D721Med (cell line): ENCODE data around the gene TPMT.

Source experiments
- DNase-seq: peaks from one replicate; pipeline ENCODE4 v3.0.0; 2011; ENCODE audit warnings: low spot score; ENCODE audit not compliant: insufficient read length
- FAIRE-seq: peaks from 2 replicates; lab custom pipeline; 2011; peaks lifted over from hg19 to GRCh38; lab: Jason Lieb, UNC
- CTCF ChIP-seq: IDR thresholded peaks from 2 replicates; pipeline ENCODE4 v1.5.1; 2012; ENCODE audit warnings: mild to moderate bottlenecking, control low read depth; ENCODE audit not compliant: insufficient read depth; ENCODE audit errors: missing control alignments

Gene TPMT

GRCh38 chr6:18117136-18117535 is 37.7 kb downstream of the TPMT start:
- no peak for DNase-seq
- FAIRE-seq: no peak

GRCh38 chr6:18115356-18115755 is 39.5 kb downstream of the TPMT start:
- no peak for DNase-seq
- no peak for TF ChIP-seq CTCF

More at GRCh38 chr6:18117136-18117535, 37.7 kb downstream of the TPMT start:
- TF ChIP-seq CTCF: no peak

GRCh38 chr6:18110162-18110561 is 44.7 kb downstream of the TPMT start:
- FAIRE-seq: no peak
- DNase-seq: no peak
- no peak for TF ChIP-seq CTCF

More at GRCh38 chr6:18115356-18115755, 39.5 kb downstream of the TPMT start:
- no peak for FAIRE-seq

GRCh38 chr6:18107061-18107460 is 47.8 kb downstream of the TPMT start:
- FAIRE-seq (no peak), DNase-seq (no peak)
- TF ChIP-seq CTCF: no peak

GRCh38 chr6:18102783-18103509 is 51.9 kb downstream of the TPMT start:
- no peak for TF ChIP-seq CTCF
- FAIRE-seq: no peak
- DNase-seq: no peak

- FAIRE-seq (no peak), DNase-seq (no peak)
- TF ChIP-seq CTCF: no peak
Measured at GRCh38 chr6:18101873-18102272, 53.0 kb downstream of the TPMT start.

- TF ChIP-seq CTCF: no peak
- FAIRE-seq (no peak), DNase-seq (no peak)
Measured at GRCh38 chr6:18101271-18101670, 53.6 kb downstream of the TPMT start.
